Endothelial cell of umbilical vein (primary cell): ENCODE measurements around the gene EPS15. TPM values are rescaled to one million over a fixed set of nuclear protein-coding genes. Genes with fewer than 3 reads are reported as not detected.

ENCODE experiments used
- BruUV-seq: library from RNA; stranded (reverse); fragments of 400-500 nt; replicated peaks from 2 replicates; lab custom pipeline; 2021; lab: Mats Ljungman, UMichigan
- CTCF ChIA-PET: fragments of 300-600, 350-600 bp; sonication (Branson Sonifier 250); formaldehyde crosslinking; loops from one replicate; lab custom pipeline; 2021; ENCODE audit warnings: antibody characterized with exemption, inconsistent platforms; lab: Charles Lee
- POLR2A ChIA-PET: fragments of 300-600, 350-600 bp; sonication (Branson Sonifier 250); formaldehyde crosslinking; loops from one replicate; lab custom pipeline; 2021; ENCODE audit warnings: antibody characterized with exemption, inconsistent platforms; lab: Charles Lee
- DNase-seq: peaks from one replicate; pipeline ENCODE4 v3.0.0-alpha.2; 2011; ENCODE audit warnings: low read depth, low spot score
- FAIRE-seq: peaks from 2 replicates; lab custom pipeline; 2011; peaks lifted over from hg19 to GRCh38; lab: Jason Lieb, UNC
- H2AFZ ChIP-seq: 2 replicates; pipeline ENCODE4 v1.6.0; 2012; ENCODE audit warnings: low read depth, low read length, control low read depth, inconsistent platforms
- H3K27ac ChIP-seq: 2 replicates; pipeline ENCODE4 v1.5.1; 2011; ENCODE audit warnings: low read depth, mild to moderate bottlenecking, control low read depth, low read length, moderate library complexity; ENCODE audit not compliant: insufficient read depth
- H3K27me3 ChIP-seq, 2 experiments: 2 replicates each; pipeline versions ENCODE4 v1.6.0 to v1.6.1; 2011; ENCODE audit warnings: low read length in 2 of 2, mixed read lengths in 1 of 2; ENCODE audit not compliant: control insufficient read depth in 2 of 2, insufficient read depth in 2 of 2
- H3K36me3 ChIP-seq, 2 experiments: 2 replicates in 1 of 2; 3 replicates in 1 of 2; pipeline ENCODE4 v1.5.1; 2011; ENCODE audit warnings: low read length in 2 of 2, mild to moderate bottlenecking in 1 of 2, moderate library complexity in 1 of 2; ENCODE audit not compliant: control insufficient read depth in 2 of 2, insufficient read depth in 2 of 2; ENCODE audit errors: extremely low read depth in 1 of 2
- H3K4me1 ChIP-seq: 3 replicates; pipeline ENCODE4 v1.5.1; 2011; ENCODE audit warnings: mild to moderate bottlenecking, low read length; ENCODE audit not compliant: control insufficient read depth, insufficient read depth; ENCODE audit errors: extremely low read depth
- H3K4me2 ChIP-seq: 2 replicates; pipeline ENCODE4 v1.6.1; 2011; ENCODE audit warnings: low read length, control low read depth, mixed read lengths; ENCODE audit not compliant: insufficient read depth
- H3K4me3 ChIP-seq, 3 experiments: fragments of 200-600 bp in 1 of 3; sonication (generic), shearing (Covaris generic) in 1 of 3; replicated peaks in 1 of 3; 2 replicates each; pipeline ENCODE4 v1.5.1; 2011 to 2016; ENCODE audit warnings: control low read depth in 3 of 3, low read length in 3 of 3, mild to moderate bottlenecking in 2 of 3, inconsistent platforms in 1 of 3, low read depth in 1 of 3, moderate library complexity in 1 of 3; ENCODE audit not compliant: insufficient read depth in 1 of 3
- H3K79me2 ChIP-seq: 2 replicates; pipeline ENCODE4 v1.6.0; 2012; ENCODE audit warnings: low read length, inconsistent platforms; ENCODE audit not compliant: control insufficient read depth, insufficient read depth
- H3K9ac ChIP-seq: replicated peaks from 2 replicates; pipeline ENCODE3; 2011; ENCODE audit warnings: low read length, control low read depth; ENCODE audit not compliant: insufficient read depth; ENCODE audit errors: extremely low read depth
- H3K9me1 ChIP-seq: replicated peaks from 3 replicates; pipeline ENCODE4 v1.6.0; 2011; ENCODE audit warnings: mild to moderate bottlenecking, low read length; ENCODE audit not compliant: control insufficient read depth, insufficient read depth; ENCODE audit errors: extremely low read depth
- H3K9me3 ChIP-seq: replicated peaks from 2 replicates; pipeline ENCODE4 v1.5.1; 2012; ENCODE audit warnings: low read length, inconsistent platforms; ENCODE audit not compliant: control insufficient read depth, insufficient read depth
- H4K20me1 ChIP-seq: replicated peaks from 2 replicates; pipeline ENCODE3; 2011; ENCODE audit warnings: mild to moderate bottlenecking, low read length; ENCODE audit not compliant: control insufficient read depth, insufficient read depth; ENCODE audit errors: extremely low read depth
- CTCF ChIP-seq, 2 donors: IDR thresholded peaks; 1 replicate in 1 of 2; 2 replicates in 1 of 2; pipeline ENCODE4 v1.5.1; 2011; ENCODE audit warnings: low read length in 2 of 2, mild to moderate bottlenecking in 2 of 2, moderate library complexity in 2 of 2, control low read depth in 1 of 2, inconsistent platforms in 1 of 2, low read depth in 1 of 2; ENCODE audit not compliant: insufficient read depth in 1 of 2; ENCODE audit errors: extremely low read depth in 1 of 2
- EZH2 ChIP-seq: IDR thresholded peaks from 2 replicates; pipeline ENCODE4 v1.6.1; 2012; ENCODE audit warnings: borderline replicate concordance, low read depth, mild to moderate bottlenecking, moderate library complexity, low read length, inconsistent platforms; ENCODE audit not compliant: severe bottlenecking
- MAX ChIP-seq: IDR thresholded peaks from 2 replicates; pipeline ENCODE4 v1.6.1; 2011; ENCODE audit not compliant: insufficient read depth, insufficient read length
- MYC ChIP-seq: IDR thresholded peaks from one replicate; pipeline ENCODE4 v1.6.1; 2011; ENCODE audit warnings: mild to moderate bottlenecking, low read depth, low read length
- POLR2A ChIP-seq: IDR thresholded peaks from 2 replicates; pipeline ENCODE4 v1.6.1; 2012; ENCODE audit warnings: low read depth, mild to moderate bottlenecking, control low read depth, low read length
- POLR2AphosphoS5 ChIP-seq: IDR thresholded peaks from 2 replicates; pipeline ENCODE4 v1.6.1; 2012; ENCODE audit warnings: low read depth, mild to moderate bottlenecking, control low read depth, low read length, moderate library complexity; ENCODE audit not compliant: insufficient read depth
- dilution Hi-C: fragments of 300-500 bp; cut with MboI; formaldehyde crosslinking; loops from one replicate; pipeline ENCODE4 v1.15.0; 2019; ENCODE audit warnings: low sequenced_read_pairs; ENCODE audit not compliant: extremely low pct_ligation_motif_present
- intact Hi-C: fragments of 100-400 bp; cut with micrococcal nuclease; formaldehyde crosslinking; loops from one replicate; pipeline ENCODE4 v1.10.0; 2022
- polyA plus RNA-seq, 4 experiments: library from polyadenylated mRNA; depleted of rRNA in 3 of 4; stranded (reverse) in 3 of 4; unstranded in 1 of 4; fragments of >200 nt; gene quantifications; 2 replicates each; pipeline versions ENCODE4 v1.2.1 to v1.2.3, GENCODE V29; 2011 to 2012; ENCODE audit warnings: missing spikeins in 1 of 4
- total RNA-seq: library from RNA; stranded (reverse); gene quantifications from 2 replicates; pipeline ENCODE4 v1.2.3, GENCODE V29; 2021

EPS15 gene
- total and polyA plus RNA-seq, 2 donors (not counting 3 experiments of a cell fraction or from before 2014, with no cell fraction given): 15.4 to 44.8 TPM

- no peaks in the 10 kb centered on the region for H3K9me3 ChIP-seq
- ChIA-PET POLR2A (no interaction called here), CTCF (interaction anchor here (0.5 to 1.2 kb wide), 4 partner anchors 10 to 703 kb away, joined by 3 to 4 read pairs (median 4); no protein-coding TSS in a partner anchor)
- H3K9me1 ChIP-seq: no peaks in the 10 kb centered on the region
- dilution Hi-C loops: no loop called here
- H3K4me1 ChIP-seq: no peaks in the 10 kb centered on the region
- no peak overlapping the region for H3K4me2 ChIP-seq
- TF ChIP-seq POLR2A (no peak), MAX (no peak), POLR2AphosphoS5 (no peak), EZH2 (no peak), CTCF (IDR thresholded peaks at IDR 0.05; ENCODE audit: extremely low read depth in 1 of 2, insufficient read depth in 1 of 2, low read depth in 1 of 2, low read length in 2 of 2) (no peak), MYC (no peak)
- intact Hi-C loops: no loop called here
- no peak overlapping the region for H3K27ac ChIP-seq
- DNase-seq (no peak), FAIRE-seq (no peak)
- H3K9ac ChIP-seq: no peak overlapping the region
- no peak overlapping the region for H2AFZ ChIP-seq
- no TSS peak for BruUV-seq
- H4K20me1 ChIP-seq: no peaks in the 10 kb centered on the region
- H3K27me3 ChIP-seq: peaks cover 17 to 19% of the 10 kb centered on the region in 2 experiments
- no peak overlapping the region for H3K4me3 ChIP-seq
- H3K36me3 ChIP-seq: no peaks in the 10 kb centered on the region
- no peaks in the 10 kb centered on the region for H3K79me2 ChIP-seq
Measured at GRCh38 chr1:51345300-51345687, 173.8 kb downstream of the EPS15 start.
